NCI-H510A treated with DMSO at 0.1 percent for 48 hours (cell line): ENCODE measurements around the gene GNAZ.

Experiments used
- DNase-seq: peaks from one replicate; lab custom pipeline; 2025; lab: John Stamatoyannopoulos, UW

The GNAZ gene

GRCh38 chr22:23064381-23065068 is 5.8 kb upstream of the GNAZ start:
- DNase-seq, result no peak

DNA sequence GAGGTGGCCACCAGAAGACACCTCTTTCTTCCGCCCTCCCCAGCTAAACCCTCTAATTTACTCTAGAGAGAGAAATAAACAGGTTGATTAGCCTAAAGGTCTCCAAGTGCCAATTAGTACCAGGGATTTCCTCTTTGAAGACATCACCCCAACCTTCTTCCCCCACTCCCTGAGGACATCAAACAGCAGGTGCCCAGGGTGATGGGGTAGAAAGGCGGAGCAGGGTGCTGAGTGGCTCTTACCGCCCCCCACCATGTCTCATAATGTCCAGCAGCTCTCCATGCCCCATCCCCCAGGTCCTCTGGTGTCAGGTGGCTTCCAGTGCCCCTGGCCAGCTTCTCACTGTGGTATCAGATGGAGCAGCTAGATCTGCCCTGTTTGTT is 5.3 kb upstream of the GNAZ start:
- no peak for DNase-seq

DNA sequence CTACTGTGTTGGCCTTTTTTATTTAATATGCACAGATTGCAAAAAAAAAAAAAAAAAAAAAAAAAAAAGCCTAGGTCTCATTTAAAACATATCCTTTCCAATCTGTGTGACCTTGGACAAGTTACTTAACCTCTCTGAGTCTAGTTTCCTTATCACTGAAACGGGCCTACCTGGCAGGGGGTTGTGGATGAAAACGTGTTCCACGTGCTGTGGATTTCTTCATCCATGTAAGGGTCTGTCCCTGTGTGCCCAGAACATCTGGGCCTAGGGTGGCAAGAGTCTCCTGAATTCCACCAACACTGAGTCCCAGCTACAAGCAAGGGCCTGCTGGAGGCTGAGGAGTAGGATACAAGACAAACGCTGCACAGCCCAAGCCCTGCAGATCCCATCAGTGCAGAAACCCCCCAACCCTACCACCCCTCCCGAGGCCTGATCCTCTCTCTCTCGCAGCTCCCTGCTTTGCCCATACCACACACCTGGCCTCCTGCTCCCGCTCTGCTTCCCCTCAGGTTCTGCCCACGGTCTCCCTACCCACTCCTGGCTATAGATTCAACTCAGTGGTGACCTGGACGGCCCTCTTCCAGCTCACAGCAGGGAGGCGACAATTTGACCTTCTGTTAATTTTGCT is 4.7 kb upstream of the GNAZ start:
- DNase-seq, result no peak

GRCh38 chr22:23066200-23067022 is 3.9 kb upstream of the GNAZ start:
- no peak for DNase-seq

GRCh38 chr22:23067023-23067650 is 3.2 kb upstream of the GNAZ start:
- DNase-seq, result no peak

DNA sequence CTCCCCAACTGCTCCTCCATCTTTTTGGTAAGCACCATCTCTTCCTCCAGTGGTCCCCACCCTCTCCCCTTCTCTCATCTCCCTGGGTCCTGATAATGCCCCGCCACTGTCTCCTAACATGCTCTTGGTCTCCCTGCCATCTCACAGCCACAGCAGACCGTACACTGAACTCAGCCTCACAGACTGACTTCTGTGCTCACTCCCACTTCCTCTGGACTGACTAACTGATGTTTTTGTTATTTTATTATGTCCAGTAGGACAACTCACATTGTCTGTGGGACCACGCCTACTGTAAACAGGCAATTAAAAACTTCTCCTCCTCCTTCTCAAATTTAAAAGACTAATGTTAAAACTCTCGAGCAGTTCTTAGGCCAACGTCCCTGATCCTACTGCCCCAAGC is 2.6 kb upstream of the GNAZ start:
- DNase-seq, result no peak

GRCh38 chr22:23068096-23068831 is 2.1 kb upstream of the GNAZ start:
- no peak for DNase-seq

DNA sequence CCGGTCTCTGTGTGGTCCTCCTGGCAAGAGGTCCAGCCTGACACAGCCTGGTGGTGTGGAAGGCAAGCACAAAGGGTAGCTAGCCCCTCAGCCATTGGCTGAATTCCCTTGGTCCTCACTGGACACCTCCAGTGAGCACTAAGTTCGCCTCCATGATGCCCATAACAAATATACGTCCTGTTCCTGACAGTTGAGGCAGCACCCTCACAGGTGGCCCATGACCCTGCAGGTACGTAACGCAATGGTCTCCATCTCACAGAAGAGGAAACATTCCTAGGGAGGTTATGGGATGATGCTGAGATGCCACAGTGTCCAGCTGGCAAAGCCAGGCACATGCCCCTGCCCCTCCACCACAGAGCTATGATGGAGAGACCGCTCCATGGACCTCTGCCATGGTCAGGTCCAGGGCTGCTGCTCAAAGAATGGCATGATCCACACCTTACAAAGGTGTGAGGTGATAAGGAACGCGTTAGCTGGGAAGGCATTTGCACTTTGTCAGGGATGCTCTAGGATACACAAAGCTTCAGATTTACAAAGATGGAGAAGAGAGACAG is 1.4 kb upstream of the GNAZ start:
- DNase-seq, result no peak

- peak; percentile 73 for DNase-seq
Observed at GRCh38 chr22:23069502-23070357, 589 bp upstream of the GNAZ start.

DNA sequence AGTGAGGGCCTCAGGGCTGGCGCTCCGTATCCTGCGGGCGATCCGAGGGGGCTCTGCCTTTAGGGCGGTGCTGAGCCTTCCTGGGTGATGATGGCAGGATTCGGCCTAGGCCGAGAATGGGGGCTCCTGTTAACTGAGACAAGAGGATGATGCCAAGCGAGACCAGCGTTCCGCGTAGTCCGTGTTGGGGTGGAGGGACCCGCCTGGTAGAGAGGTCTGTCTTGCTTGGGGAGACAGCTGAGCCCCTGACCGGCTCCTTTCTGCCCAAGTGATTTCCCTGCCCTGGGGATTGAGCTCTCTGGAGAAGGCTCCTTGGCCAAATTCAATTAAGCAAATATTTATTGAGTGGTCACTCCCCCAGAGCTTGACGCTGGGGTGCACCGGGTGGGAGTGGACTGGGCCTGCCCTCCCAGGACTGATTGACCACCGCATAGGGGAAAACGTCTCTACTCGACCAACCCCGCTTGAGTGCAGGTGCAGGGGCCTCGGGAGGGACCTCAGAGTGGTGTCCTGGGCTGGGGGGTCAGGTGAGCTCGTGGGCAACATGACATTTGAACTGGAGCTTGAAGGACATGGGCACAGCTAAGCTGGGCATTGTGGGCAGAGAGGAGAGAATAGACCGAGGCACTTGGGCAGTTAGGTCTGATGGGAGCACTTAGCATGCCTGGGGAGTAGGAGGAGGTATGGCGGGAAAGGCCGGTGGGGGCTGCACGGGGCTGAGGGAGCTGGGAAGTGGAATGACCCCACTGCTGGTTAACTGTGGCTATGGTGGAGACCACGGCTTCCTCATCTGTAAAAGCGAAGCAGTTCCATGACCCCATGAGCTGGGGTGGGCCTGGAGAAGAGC is 1.1 kb downstream of the GNAZ start:
- no peak for DNase-seq

GRCh38 chr22:23072077-23072910 is 2.0 kb downstream of the GNAZ start:
- DNase-seq, result no peak

DNA sequence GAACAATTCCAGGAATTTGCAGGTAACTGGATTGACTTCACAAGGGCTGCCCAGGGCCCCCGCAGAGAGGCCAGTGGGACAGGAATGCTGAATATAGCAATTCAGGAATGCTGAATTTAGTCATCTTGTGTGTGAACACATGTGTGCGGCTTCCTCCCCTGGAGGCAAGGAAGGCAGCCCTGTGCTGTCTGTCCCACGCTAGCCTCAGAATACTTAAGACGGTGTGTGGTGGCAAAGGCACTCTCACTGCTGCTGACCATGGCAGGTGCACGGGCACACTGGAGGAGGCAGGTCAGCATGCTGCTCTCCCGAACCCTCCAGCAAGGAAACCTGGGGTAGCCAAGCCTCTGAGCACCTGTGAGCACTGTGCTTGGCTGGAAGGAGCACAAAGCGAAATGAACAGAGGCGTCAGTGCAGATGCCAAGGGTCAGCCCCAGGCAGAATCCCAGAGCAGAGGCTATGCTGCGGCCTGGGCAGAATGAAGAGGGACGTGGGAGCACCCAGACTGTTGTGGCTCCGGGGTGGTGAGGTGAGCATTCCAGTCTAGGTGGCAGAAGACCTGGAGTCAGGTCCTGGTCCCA is 2.7 kb downstream of the GNAZ start:
- DNase-seq, result no peak

GRCh38 chr22:23073526-23074229 is 3.4 kb downstream of the GNAZ start:
- DNase-seq, result no peak

DNA sequence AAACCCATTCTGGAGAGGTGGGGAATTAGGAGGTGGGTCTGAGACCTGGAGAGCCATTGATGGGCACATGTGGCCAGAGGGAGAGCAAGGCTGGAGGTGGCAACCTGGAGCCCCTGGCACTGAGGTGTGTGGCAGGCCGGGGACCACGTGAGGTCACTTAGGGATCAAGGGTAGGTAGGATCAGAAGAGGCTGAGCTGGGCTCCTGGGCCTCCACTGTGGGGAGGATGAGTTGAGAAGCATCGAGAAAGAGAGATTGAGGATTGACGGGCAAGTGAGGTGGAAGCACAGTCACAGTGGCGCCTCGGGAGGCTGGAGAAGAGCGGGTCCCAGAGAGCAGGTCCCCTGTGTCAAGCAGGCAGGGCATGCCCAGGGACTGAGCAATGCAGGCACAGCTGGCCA is 4.1 kb downstream of the GNAZ start:
- no peak for DNase-seq

GRCh38 chr22:23075050-23075449 is 4.7 kb downstream of the GNAZ start:
- no peak for DNase-seq

DNA sequence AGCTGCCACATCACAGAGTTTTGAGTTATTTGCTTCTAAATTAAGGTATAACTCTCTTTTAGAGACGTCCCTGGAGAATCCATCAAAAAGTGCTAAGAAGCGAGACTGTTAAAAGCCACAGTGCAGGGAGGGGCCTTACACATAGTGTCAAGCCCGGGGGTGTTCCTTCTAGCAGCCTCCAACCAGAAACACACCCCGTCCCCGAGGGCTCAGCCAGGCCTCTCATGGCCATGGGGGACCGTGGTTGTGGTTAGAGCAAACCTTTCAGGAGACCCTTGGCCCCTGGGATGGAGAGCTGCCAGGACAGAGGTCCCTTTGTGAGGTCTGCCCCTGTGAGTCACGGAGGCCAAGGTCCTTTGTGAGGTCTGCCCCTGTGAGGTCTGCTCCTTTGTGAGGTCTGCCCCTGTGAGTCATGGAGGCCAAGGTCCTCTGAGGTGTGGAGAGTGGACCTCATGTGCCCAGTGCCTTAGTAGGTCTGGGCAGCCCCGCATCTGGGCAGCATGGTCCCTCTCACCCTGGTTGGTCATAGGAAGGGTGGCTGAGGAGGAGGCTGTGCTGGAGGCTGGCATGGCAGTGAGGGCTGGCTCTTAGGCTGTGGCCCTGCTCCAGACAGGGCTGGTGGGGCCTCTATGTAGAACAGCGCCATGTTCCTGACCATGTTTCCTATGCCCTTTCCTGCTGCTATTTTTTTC is 5.4 kb downstream of the GNAZ start:
- DNase-seq, result no peak

DNA sequence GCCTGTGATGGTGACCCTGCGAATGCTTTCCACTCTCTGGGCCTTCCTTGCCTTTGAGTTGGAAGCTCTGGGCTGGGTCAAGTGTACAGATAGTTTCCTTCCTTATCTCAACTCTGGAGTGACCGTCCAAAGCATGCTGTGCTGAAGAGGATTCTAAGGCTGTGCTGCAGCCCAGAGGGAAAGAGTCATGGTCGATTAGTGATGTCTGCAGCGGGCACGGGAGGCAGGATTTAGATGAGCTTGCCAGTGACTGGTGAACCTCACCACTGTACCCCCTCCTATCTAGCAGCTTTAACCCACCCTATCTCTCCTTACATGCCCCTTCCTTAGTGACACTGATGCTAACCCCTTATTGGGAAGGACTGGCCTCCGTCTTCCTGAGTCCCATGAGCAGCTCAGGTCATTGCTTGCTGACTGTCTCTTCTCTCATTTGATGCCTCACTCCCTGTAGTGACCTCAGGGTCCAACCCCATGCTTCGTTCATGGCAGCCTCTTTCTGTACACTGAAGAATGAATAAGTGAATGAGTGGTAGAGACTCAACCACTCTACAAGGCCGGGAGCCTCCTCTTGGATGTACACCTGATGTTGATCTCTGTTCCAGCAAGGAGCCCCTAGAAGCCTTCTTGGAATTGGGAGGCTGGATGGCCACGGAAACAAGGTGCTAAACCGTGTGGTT is 6.7 kb downstream of the GNAZ start:
- DNase-seq, result no peak
